Esophagus muscularis mucosa (tissue), 4 donors: ENCODE measurements around the gene B3GLCT. TPM values are rescaled to one million over a fixed set of nuclear protein-coding genes. Genes with fewer than 3 reads are reported as not detected.

Experiments used
- DNase-seq: peaks from one replicate; pipeline ENCODE4 v3.0.0-alpha.2; 2017; ENCODE audit errors: extremely low spot score
- H3K27ac ChIP-seq, 4 donors: fragments of 200-600 bp; sonication (generic); replicated peaks in 1 of 4; 1 replicate in 3 of 4; 2 replicates in 1 of 4; pipeline ENCODE4 v1.5.1; 2016 to 2019; ENCODE audit warnings: mild to moderate bottlenecking in 1 of 4
- H3K27me3 ChIP-seq, 4 donors: fragments of 200-600 bp; sonication (generic); one replicate each; pipeline versions ENCODE4 v1.5.1 to v1.6.0; 2016 to 2019
- H3K36me3 ChIP-seq, 4 donors: fragments of 200-600 bp; sonication (generic); one replicate each; pipeline ENCODE4 v1.5.1; 2016 to 2019
- H3K4me1 ChIP-seq, 4 donors: fragments of 200-600 bp; sonication (generic); one replicate each; pipeline ENCODE4 v1.5.1; 2016 to 2019
- H3K4me3 ChIP-seq, 4 donors: fragments of 200-600 bp; sonication (generic); 1 replicate in 2 of 4; 2 replicates in 2 of 4; pipeline ENCODE4 v1.5.1; 2016 to 2019; ENCODE audit warnings: mild to moderate bottlenecking in 4 of 4, moderate library complexity in 1 of 4
- H3K9me3 ChIP-seq, 4 donors: fragments of 200-600 bp; sonication (generic); 1 replicate in 3 of 4; 2 replicates in 1 of 4; pipeline ENCODE4 v1.5.1; 2016 to 2019
- EP300 ChIP-seq: sonication (generic); formaldehyde crosslinking; IDR thresholded peaks from one replicate; pipeline ENCODE4 v1.6.1; 2017; ENCODE audit warnings: antibody characterized with exemption
- POLR2A ChIP-seq: fragments of 450-650 bp; IDR thresholded peaks from one replicate; pipeline ENCODE4 v1.6.1; 2017; ENCODE audit warnings: antibody characterized with exemption, moderate library complexity, mild to moderate bottlenecking, low read depth
- POLR2AphosphoS5 ChIP-seq, 2 donors: sonication (generic); formaldehyde crosslinking; IDR thresholded peaks; one replicate each; pipeline ENCODE4 v1.6.1; 2017; ENCODE audit warnings: antibody characterized with exemption in 2 of 2
- WGBS: methylation state at CpG from one replicate; pipeline ENCODE4 v1.1.5; 2018; 5-methylcytosine and 5-hydroxymethylcytosine counted together
- intact Hi-C: fragments of 100-400 bp; cut with DNase I; formaldehyde crosslinking; loops from one replicate; pipeline ENCODE4 v1.15.1; 2023
- total RNA-seq, 4 donors: library from RNA; depleted of rRNA; stranded (reverse); fragments of >200 nt; gene quantifications; one replicate each; pipeline versions ENCODE4 v1.1.0 to v1.2.1, GENCODE V29; 2016
- TF ChIP-seq, protein P1 (sequence below), 3 experiments: fragments of 200-600 bp in 2 of 3; fragments of 450-650 bp in 1 of 3; sonication (generic) in 2 of 3; IDR thresholded peaks; one replicate each; pipeline ENCODE4 v1.5.1; 2017 to 2019; ENCODE audit warnings: antibody characterized with exemption in 3 of 3, mild to moderate bottlenecking in 2 of 3, moderate library complexity in 1 of 3

The B3GLCT gene
- total RNA-seq, 4 donors from 2014 or later = 5.2 to 8.8 (median 5.6) TPM

DNA sequence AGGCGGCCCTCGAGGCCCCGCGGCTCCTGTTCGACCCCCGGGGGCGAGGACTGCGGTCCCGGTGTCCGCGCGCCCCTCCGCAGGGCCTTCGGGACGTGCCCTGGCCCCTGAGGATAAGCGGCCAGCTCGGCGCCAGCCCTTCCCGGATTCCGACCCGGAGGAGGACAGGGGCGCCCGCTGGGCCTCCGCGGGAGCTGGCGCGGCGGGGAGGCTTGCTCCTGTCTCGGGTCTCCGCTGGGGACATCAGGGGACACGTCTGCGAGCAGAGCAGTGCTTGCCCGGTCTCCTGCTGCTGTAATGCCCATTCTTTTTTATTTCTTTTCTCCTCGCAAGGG lies 829 bp downstream of the B3GLCT start:
- intact Hi-C loops = no loop called here
- Histone ChIP-seq H3K4me3 (peak overlapping the region; percentile 73 to 94 (median 76)), H3K27ac (peak overlapping the region; percentile 95 to 98 (median 96)), H3K4me1 (peaks cover 13 to 24% (median 19%) of the 10 kb centered on the region in 4 donors), H3K27me3 (no peaks in the 10 kb centered on the region), H3K9me3 (no peaks in the 10 kb centered on the region), H3K36me3 (no peaks in the 10 kb centered on the region)
- DNase-seq = no peak
- 1% methylated on average over 11 of the region's 34 CpGs for WGBS
- TF ChIP-seq, protein P1, sequence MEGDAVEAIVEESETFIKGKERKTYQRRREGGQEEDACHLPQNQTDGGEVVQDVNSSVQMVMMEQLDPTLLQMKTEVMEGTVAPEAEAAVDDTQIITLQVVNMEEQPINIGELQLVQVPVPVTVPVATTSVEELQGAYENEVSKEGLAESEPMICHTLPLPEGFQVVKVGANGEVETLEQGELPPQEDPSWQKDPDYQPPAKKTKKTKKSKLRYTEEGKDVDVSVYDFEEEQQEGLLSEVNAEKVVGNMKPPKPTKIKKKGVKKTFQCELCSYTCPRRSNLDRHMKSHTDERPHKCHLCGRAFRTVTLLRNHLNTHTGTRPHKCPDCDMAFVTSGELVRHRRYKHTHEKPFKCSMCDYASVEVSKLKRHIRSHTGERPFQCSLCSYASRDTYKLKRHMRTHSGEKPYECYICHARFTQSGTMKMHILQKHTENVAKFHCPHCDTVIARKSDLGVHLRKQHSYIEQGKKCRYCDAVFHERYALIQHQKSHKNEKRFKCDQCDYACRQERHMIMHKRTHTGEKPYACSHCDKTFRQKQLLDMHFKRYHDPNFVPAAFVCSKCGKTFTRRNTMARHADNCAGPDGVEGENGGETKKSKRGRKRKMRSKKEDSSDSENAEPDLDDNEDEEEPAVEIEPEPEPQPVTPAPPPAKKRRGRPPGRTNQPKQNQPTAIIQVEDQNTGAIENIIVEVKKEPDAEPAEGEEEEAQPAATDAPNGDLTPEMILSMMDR (IDR thresholded peaks at IDR 0.05) = no peak
- TF ChIP-seq EP300 (no peak), POLR2AphosphoS5 (IDR thresholded peaks at IDR 0.05) (no peak), POLR2A (no peak)

DNA sequence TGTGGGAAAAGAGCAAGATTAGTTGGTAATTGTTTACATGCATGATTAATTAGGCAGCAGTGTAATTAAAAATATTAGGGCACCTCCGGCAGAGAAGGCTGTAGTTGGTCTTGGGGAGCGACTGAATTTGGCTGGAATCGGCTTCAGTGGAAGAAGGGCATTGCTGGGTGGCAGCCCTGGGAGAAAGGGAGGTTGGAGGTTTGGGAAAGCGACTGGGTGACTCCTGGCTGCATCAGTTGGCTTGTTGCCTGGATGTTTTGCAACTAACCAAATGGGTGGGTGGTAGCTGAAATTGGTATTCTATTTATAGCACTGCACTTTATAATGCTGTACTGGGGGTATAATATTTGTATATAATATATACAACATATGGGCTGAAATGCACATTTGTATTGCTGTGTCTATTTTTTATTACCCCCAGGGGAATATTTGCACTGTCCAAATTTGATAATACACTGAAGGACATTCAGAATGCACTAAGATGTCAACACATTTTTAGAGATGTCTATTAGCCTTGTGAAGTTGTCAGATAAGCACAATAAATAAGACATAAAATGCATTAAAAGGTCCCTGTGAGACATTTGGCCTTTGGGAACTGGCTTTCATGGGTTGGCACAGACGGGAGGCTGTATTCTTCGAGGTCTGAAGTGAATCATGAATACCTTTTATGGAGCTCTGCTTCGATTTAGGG lies 1.7 kb downstream of the B3GLCT start:
- Histone ChIP-seq H3K27me3 (no peaks in the 10 kb centered on the region), H3K4me1 (peaks cover 13 to 24% (median 19%) of the 10 kb centered on the region in 4 donors), H3K27ac (peak overlapping the region in 2 of 4 donors; percentile 95 to 98), H3K9me3 (no peaks in the 10 kb centered on the region), H3K4me3 (peak overlapping the region in 3 of 4 donors; percentile 73 to 94 (median 79)), H3K36me3 (no peaks in the 10 kb centered on the region)
- DNase-seq = no peak
- TF ChIP-seq, protein P1 (IDR thresholded peaks at IDR 0.05) = no peak
- no peak for TF ChIP-seq EP300
- TF ChIP-seq POLR2AphosphoS5 (IDR thresholded peaks at IDR 0.05) = no peak
- no peak for TF ChIP-seq POLR2A
- intact Hi-C loops = no loop called here
- WGBS = 58% methylated on average over 7 of the region's 7 CpGs

DNA sequence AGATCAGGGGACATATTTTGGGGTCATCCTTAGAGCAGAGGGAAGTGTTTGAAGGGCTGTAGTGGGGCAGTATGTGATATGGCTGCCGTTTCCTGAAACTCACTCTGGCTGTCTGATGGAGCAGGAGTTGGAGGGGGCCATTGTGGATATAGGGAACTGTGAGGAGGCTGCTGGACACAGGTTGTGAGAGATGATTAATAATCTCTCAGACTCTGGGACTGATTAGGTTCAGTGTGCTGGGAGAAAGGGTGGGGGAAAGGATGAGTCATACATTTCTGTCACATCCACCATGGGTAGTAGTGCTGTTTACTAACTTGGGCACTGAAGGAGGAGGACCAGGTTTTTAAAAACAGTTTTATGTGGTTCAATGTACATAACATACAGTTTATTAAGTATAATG lies 4.8 kb downstream of the B3GLCT start:
- H3K4me3 ChIP-seq = no peak overlapping the region
- intact Hi-C loops = no loop called here
- H3K27ac ChIP-seq = no peak overlapping the region
- 75% methylated on average over 1 of the region's 1 CpG for WGBS
- H3K9me3 ChIP-seq = no peaks in the 10 kb centered on the region
- TF ChIP-seq, protein P1 (IDR thresholded peaks at IDR 0.05) = no peak
- no peak for TF ChIP-seq POLR2AphosphoS5 (IDR thresholded peaks at IDR 0.05)
- TF ChIP-seq EP300 = no peak
- H3K27me3 ChIP-seq = no peaks in the 10 kb centered on the region
- peaks cover 31 to 38% (median 35%) of the 10 kb centered on the region in 4 donors for H3K4me1 ChIP-seq
- no peaks in the 10 kb centered on the region for H3K36me3 ChIP-seq
- no peak for DNase-seq

DNA sequence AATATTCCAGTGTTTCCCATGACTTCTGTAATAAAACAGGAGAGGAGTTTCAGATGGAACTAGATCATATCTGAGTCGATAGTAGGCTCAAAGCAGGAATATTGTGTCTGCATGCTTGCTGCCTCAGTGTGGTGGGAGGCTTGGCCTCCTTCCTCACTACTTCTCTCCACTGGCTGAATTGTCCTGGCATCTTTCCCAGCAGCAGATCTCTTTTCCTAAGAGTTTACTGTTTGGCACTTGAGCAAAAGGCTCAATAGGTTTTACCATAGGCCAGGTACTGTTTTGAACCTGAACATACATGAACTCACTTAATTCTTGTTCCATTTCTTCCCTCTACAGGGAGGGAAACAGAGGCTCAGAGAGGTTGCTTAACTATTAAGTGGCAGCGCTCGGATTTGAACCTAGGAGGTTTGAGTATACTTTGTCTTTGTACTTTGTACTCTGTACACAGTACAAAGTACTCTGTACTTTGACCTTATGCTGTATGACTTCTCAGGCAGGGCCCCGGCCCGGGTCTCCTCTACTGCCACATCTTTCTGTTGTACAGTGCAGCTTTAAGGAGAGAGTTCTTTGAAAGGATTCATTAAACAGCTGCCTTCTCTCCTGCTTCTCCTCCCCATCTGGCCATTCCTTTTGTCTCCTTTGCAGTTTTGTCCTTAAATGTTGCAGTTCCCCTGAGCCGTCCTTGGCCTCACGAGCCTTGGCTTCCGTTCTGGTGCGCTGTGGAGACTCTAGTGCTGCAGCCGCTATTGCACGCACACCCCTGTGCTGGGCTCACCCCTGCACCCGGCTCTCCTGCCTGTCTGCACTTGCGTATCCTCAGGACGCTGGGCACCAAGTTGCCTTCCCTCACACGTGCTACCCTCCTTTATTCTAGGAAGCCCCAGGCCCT lies 8.1 kb downstream of the B3GLCT start:
- peak overlapping the region in 1 of 4 donors; percentile 1 for H3K4me3 ChIP-seq
- H3K27me3 ChIP-seq = no peaks in the 10 kb centered on the region
- no peaks in the 10 kb centered on the region for H3K9me3 ChIP-seq
- H3K4me1 ChIP-seq = peaks cover 30 to 37% (median 31%) of the 10 kb centered on the region in 4 donors
- peak; percentile 90 for DNase-seq
- no peaks in the 10 kb centered on the region for H3K36me3 ChIP-seq
- H3K27ac ChIP-seq = peak overlapping the region in 1 of 4 donors; percentile 66
- 50% methylated on average over 15 of the region's 15 CpGs for whole genome bisulfite sequencing
- TF ChIP-seq POLR2AphosphoS5 (IDR thresholded peaks at IDR 0.05) = peak in 1 of 2 donors; percentile 10
- TF ChIP-seq, protein P1 (IDR thresholded peaks at IDR 0.05) = no peak
- intact Hi-C loops = no loop called here
